Endothelial cell of umbilical vein (primary cell): Measurements from ENCODE around the gene MLLT1. TPM values are rescaled to one million over a fixed set of nuclear protein-coding genes. Genes with fewer than 3 reads are reported as not detected.

Source experiments
- BruUV-seq: library from RNA; stranded (reverse); fragments of 400-500 nt; replicated peaks from 2 replicates; lab custom pipeline; 2021; lab: Mats Ljungman, UMichigan
- CTCF ChIA-PET: fragments of 300-600, 350-600 bp; sonication (Branson Sonifier 250); formaldehyde crosslinking; loops from one replicate; lab custom pipeline; 2021; ENCODE audit warnings: antibody characterized with exemption, inconsistent platforms; lab: Charles Lee
- POLR2A ChIA-PET: fragments of 300-600, 350-600 bp; sonication (Branson Sonifier 250); formaldehyde crosslinking; loops from one replicate; lab custom pipeline; 2021; ENCODE audit warnings: antibody characterized with exemption, inconsistent platforms; lab: Charles Lee
- DNase-seq: peaks from one replicate; pipeline ENCODE4 v3.0.0-alpha.2; 2011; ENCODE audit warnings: low read depth, low spot score
- FAIRE-seq: peaks from 2 replicates; lab custom pipeline; 2011; peaks lifted over from hg19 to GRCh38; lab: Jason Lieb, UNC
- H2AFZ ChIP-seq: 2 replicates; pipeline ENCODE4 v1.6.0; 2012; ENCODE audit warnings: low read depth, low read length, control low read depth, inconsistent platforms
- H3K27ac ChIP-seq: 2 replicates; pipeline ENCODE4 v1.5.1; 2011; ENCODE audit warnings: low read depth, mild to moderate bottlenecking, control low read depth, low read length, moderate library complexity; ENCODE audit not compliant: insufficient read depth
- H3K27me3 ChIP-seq, 2 experiments: 2 replicates each; pipeline versions ENCODE4 v1.6.0 to v1.6.1; 2011; ENCODE audit warnings: low read length in 2 of 2, mixed read lengths in 1 of 2; ENCODE audit not compliant: control insufficient read depth in 2 of 2, insufficient read depth in 2 of 2
- H3K36me3 ChIP-seq, 2 experiments: 2 replicates in 1 of 2; 3 replicates in 1 of 2; pipeline ENCODE4 v1.5.1; 2011; ENCODE audit warnings: low read length in 2 of 2, mild to moderate bottlenecking in 1 of 2, moderate library complexity in 1 of 2; ENCODE audit not compliant: control insufficient read depth in 2 of 2, insufficient read depth in 2 of 2; ENCODE audit errors: extremely low read depth in 1 of 2
- H3K4me1 ChIP-seq: 3 replicates; pipeline ENCODE4 v1.5.1; 2011; ENCODE audit warnings: mild to moderate bottlenecking, low read length; ENCODE audit not compliant: control insufficient read depth, insufficient read depth; ENCODE audit errors: extremely low read depth
- H3K4me2 ChIP-seq: 2 replicates; pipeline ENCODE4 v1.6.1; 2011; ENCODE audit warnings: low read length, control low read depth, mixed read lengths; ENCODE audit not compliant: insufficient read depth
- H3K4me3 ChIP-seq, 3 experiments: fragments of 200-600 bp in 1 of 3; sonication (generic), shearing (Covaris generic) in 1 of 3; replicated peaks in 1 of 3; 2 replicates each; pipeline ENCODE4 v1.5.1; 2011 to 2016; ENCODE audit warnings: control low read depth in 3 of 3, low read length in 3 of 3, mild to moderate bottlenecking in 2 of 3, inconsistent platforms in 1 of 3, low read depth in 1 of 3, moderate library complexity in 1 of 3; ENCODE audit not compliant: insufficient read depth in 1 of 3
- H3K79me2 ChIP-seq: 2 replicates; pipeline ENCODE4 v1.6.0; 2012; ENCODE audit warnings: low read length, inconsistent platforms; ENCODE audit not compliant: control insufficient read depth, insufficient read depth
- H3K9ac ChIP-seq: replicated peaks from 2 replicates; pipeline ENCODE3; 2011; ENCODE audit warnings: low read length, control low read depth; ENCODE audit not compliant: insufficient read depth; ENCODE audit errors: extremely low read depth
- H3K9me1 ChIP-seq: replicated peaks from 3 replicates; pipeline ENCODE4 v1.6.0; 2011; ENCODE audit warnings: mild to moderate bottlenecking, low read length; ENCODE audit not compliant: control insufficient read depth, insufficient read depth; ENCODE audit errors: extremely low read depth
- H3K9me3 ChIP-seq: replicated peaks from 2 replicates; pipeline ENCODE4 v1.5.1; 2012; ENCODE audit warnings: low read length, inconsistent platforms; ENCODE audit not compliant: control insufficient read depth, insufficient read depth
- H4K20me1 ChIP-seq: replicated peaks from 2 replicates; pipeline ENCODE3; 2011; ENCODE audit warnings: mild to moderate bottlenecking, low read length; ENCODE audit not compliant: control insufficient read depth, insufficient read depth; ENCODE audit errors: extremely low read depth
- CTCF ChIP-seq, 2 donors: IDR thresholded peaks; 1 replicate in 1 of 2; 2 replicates in 1 of 2; pipeline ENCODE4 v1.5.1; 2011; ENCODE audit warnings: low read length in 2 of 2, mild to moderate bottlenecking in 2 of 2, moderate library complexity in 2 of 2, control low read depth in 1 of 2, inconsistent platforms in 1 of 2, low read depth in 1 of 2; ENCODE audit not compliant: insufficient read depth in 1 of 2; ENCODE audit errors: extremely low read depth in 1 of 2
- EZH2 ChIP-seq: IDR thresholded peaks from 2 replicates; pipeline ENCODE4 v1.6.1; 2012; ENCODE audit warnings: borderline replicate concordance, low read depth, mild to moderate bottlenecking, moderate library complexity, low read length, inconsistent platforms; ENCODE audit not compliant: severe bottlenecking
- FOS ChIP-seq: IDR thresholded peaks from 2 replicates; pipeline ENCODE4 v1.6.1; 2011; ENCODE audit warnings: mild to moderate bottlenecking, low read length, moderate library complexity, borderline replicate concordance; ENCODE audit not compliant: insufficient read depth
- GATA2 ChIP-seq: IDR thresholded peaks from 2 replicates; pipeline ENCODE4 v1.7.0; 2011; ENCODE audit warnings: low read depth, mild to moderate bottlenecking, moderate library complexity, mixed read lengths, low read length; ENCODE audit not compliant: insufficient read length, insufficient read depth
- JUN ChIP-seq: IDR thresholded peaks from 2 replicates; pipeline ENCODE4 v1.6.1; 2011; ENCODE audit warnings: borderline replicate concordance, low read depth; ENCODE audit not compliant: insufficient read length, insufficient read depth
- MAX ChIP-seq: IDR thresholded peaks from 2 replicates; pipeline ENCODE4 v1.6.1; 2011; ENCODE audit not compliant: insufficient read depth, insufficient read length
- MYC ChIP-seq: IDR thresholded peaks from one replicate; pipeline ENCODE4 v1.6.1; 2011; ENCODE audit warnings: mild to moderate bottlenecking, low read depth, low read length
- POLR2A ChIP-seq: IDR thresholded peaks from 2 replicates; pipeline ENCODE4 v1.6.1; 2012; ENCODE audit warnings: low read depth, mild to moderate bottlenecking, control low read depth, low read length
- POLR2AphosphoS5 ChIP-seq: IDR thresholded peaks from 2 replicates; pipeline ENCODE4 v1.6.1; 2012; ENCODE audit warnings: low read depth, mild to moderate bottlenecking, control low read depth, low read length, moderate library complexity; ENCODE audit not compliant: insufficient read depth
- dilution Hi-C: fragments of 300-500 bp; cut with MboI; formaldehyde crosslinking; loops from one replicate; pipeline ENCODE4 v1.15.0; 2019; ENCODE audit warnings: low sequenced_read_pairs; ENCODE audit not compliant: extremely low pct_ligation_motif_present
- intact Hi-C: fragments of 100-400 bp; cut with micrococcal nuclease; formaldehyde crosslinking; loops from one replicate; pipeline ENCODE4 v1.10.0; 2022
- polyA plus RNA-seq, 4 experiments: library from polyadenylated mRNA; depleted of rRNA in 3 of 4; stranded (reverse) in 3 of 4; unstranded in 1 of 4; fragments of >200 nt; gene quantifications; 2 replicates each; pipeline versions ENCODE4 v1.2.1 to v1.2.3, GENCODE V29; 2011 to 2012; ENCODE audit warnings: missing spikeins in 1 of 4
- total RNA-seq: library from RNA; stranded (reverse); gene quantifications from 2 replicates; pipeline ENCODE4 v1.2.3, GENCODE V29; 2021

MLLT1 gene
- total and polyA plus RNA-seq, 2 donors (not counting 3 experiments of a cell fraction or from before 2014, with no cell fraction given), result 43.9 to 84.8 TPM

GRCh38 chr19:6185093-6185834, 94.5 kb downstream of the MLLT1 start:
- no peaks in the 10 kb centered on the region for H3K4me1 ChIP-seq
- no peaks in the 10 kb centered on the region for H3K9me3 ChIP-seq
- no peak overlapping the region for H2AFZ ChIP-seq
- dilution Hi-C loops (no loop called here), intact Hi-C loops (loop anchor here (10.0 kb wide), 1 partner anchor 540 kb away; no protein-coding TSS in a partner anchor)
- no peaks in the 10 kb centered on the region for H3K27me3 ChIP-seq
- H3K9ac ChIP-seq, result no peak overlapping the region
- H4K20me1 ChIP-seq, result no peaks in the 10 kb centered on the region
- H3K4me2 ChIP-seq, result no peak overlapping the region
- H3K4me3 ChIP-seq, result no peak overlapping the region
- no peak for TF ChIP-seq JUN
- no peak for TF ChIP-seq FOS
- no peak for TF ChIP-seq MYC
- no peaks in the 10 kb centered on the region for H3K79me2 ChIP-seq
- no peak for FAIRE-seq
- H3K9me1 ChIP-seq, result no peaks in the 10 kb centered on the region
- POLR2A ChIA-PET, result no interaction called here
- no peaks in the 10 kb centered on the region for H3K36me3 ChIP-seq
- H3K27ac ChIP-seq, result no peak overlapping the region
- DNase-seq, result no peak
- CTCF ChIA-PET, result interaction anchor here (2.5 kb wide), 1 partner anchor 33 kb away, joined by 6 read pairs; no protein-coding TSS in a partner anchor
- no TSS peak for BruUV-seq

- Histone ChIP-seq H3K4me3 (no peak overlapping the region), H3K9me1 (no peaks in the 10 kb centered on the region), H3K9ac (no peak overlapping the region), H3K36me3 (no peaks in the 10 kb centered on the region), H3K27me3 (peaks cover 6 to 8% of the 10 kb centered on the region in 2 experiments), H3K27ac (no peak overlapping the region), H3K4me1 (no peaks in the 10 kb centered on the region), H2AFZ (no peak overlapping the region), H3K4me2 (no peak overlapping the region), H4K20me1 (no peaks in the 10 kb centered on the region), H3K79me2 (no peaks in the 10 kb centered on the region), H3K9me3 (no peaks in the 10 kb centered on the region)
- POLR2A ChIA-PET, result no interaction called here
- intact Hi-C loops, result loop anchor here (10.0 kb wide), 1 partner anchor 536 kb away; no protein-coding TSS in a partner anchor
- no peak for TF ChIP-seq JUN
- TF ChIP-seq POLR2A, result no peak
- TF ChIP-seq GATA2, result no peak
- no peak for TF ChIP-seq MAX
- no peak for TF ChIP-seq MYC
- TF ChIP-seq FOS, result no peak
- no peak for TF ChIP-seq CTCF (IDR thresholded peaks at IDR 0.05; ENCODE audit: extremely low read depth in 1 of 2, insufficient read depth in 1 of 2, low read depth in 1 of 2, low read length in 2 of 2)
- TF ChIP-seq POLR2AphosphoS5, result no peak
- no peak for TF ChIP-seq EZH2
- FAIRE-seq (no peak), DNase-seq (no peak)
- dilution Hi-C loops, result no loop called here
- BruUV-seq, result no TSS peak
- CTCF ChIA-PET, result interaction anchor here (0.9 kb wide), 1 partner anchor 139 kb away, joined by 3 read pairs; no protein-coding TSS in a partner anchor
These were observed 98.7 kb downstream of the MLLT1 start for GRCh38 chr19:6181119-6181518.
